HG03175 (cell line): ENCODE measurements around the gene PAQR5.
"Not testable (repeated sequence)": the region's sequence is repeated elsewhere in the genome, so short reads cannot be mapped to it uniquely, and the experiment has no call there.

ENCODE experiments used
- ATAC-seq: cut with Tn5 transposase; IDR thresholded peaks from one replicate; pipeline ENCODE4 v1.9.1; 2021; ENCODE audit warnings: mild to moderate bottlenecking, moderate library complexity; ENCODE audit not compliant: unreplicated experiment

Gene PAQR5

GRCh38 chr15:69292826-69293420, 5.8 kb upstream of the PAQR5 start:
- no peak for ATAC-seq

GRCh38 chr15:69293741-69294615, 4.7 kb upstream of the PAQR5 start:
- ATAC-seq = no peak

- no peak for ATAC-seq
Observed at GRCh38 chr15:69296606-69297005, 2.1 kb upstream of the PAQR5 start.

- ATAC-seq = no peak
Observed at GRCh38 chr15:69297642-69298353, 914 bp upstream of the PAQR5 start.

- ATAC-seq = no peak
Observed at GRCh38 chr15:69298354-69298696, 387 bp upstream of the PAQR5 start.

- no peak for ATAC-seq
Observed at GRCh38 chr15:69299451-69299886, 757 bp downstream of the PAQR5 start.

- no peak for ATAC-seq
Observed at GRCh38 chr15:69299943-69300588, 1.4 kb downstream of the PAQR5 start.

GRCh38 chr15:69301101-69301500, 2.4 kb downstream of the PAQR5 start:
- ATAC-seq = not testable (repeated sequence)

- not testable (repeated sequence) for ATAC-seq
Observed at GRCh38 chr15:69302087-69302486, 3.4 kb downstream of the PAQR5 start.

- no peak for ATAC-seq
Observed at GRCh38 chr15:69302929-69303328, 4.2 kb downstream of the PAQR5 start.

- no peak for ATAC-seq
Observed at GRCh38 chr15:69303337-69304181, 4.8 kb downstream of the PAQR5 start.

- ATAC-seq = no peak
Observed at GRCh38 chr15:69304182-69304545, 5.5 kb downstream of the PAQR5 start.

- ATAC-seq = no peak
Observed at GRCh38 chr15:69305204-69305931, 6.7 kb downstream of the PAQR5 start.

GRCh38 chr15:69305933-69306568, 7.3 kb downstream of the PAQR5 start:
- ATAC-seq = no peak

- no peak for ATAC-seq
Observed at GRCh38 chr15:69307939-69308338, 9.2 kb downstream of the PAQR5 start.

GRCh38 chr15:69308949-69309348, 10.2 kb downstream of the PAQR5 start:
- no peak for ATAC-seq

GRCh38 chr15:69311319-69311721, 12.6 kb downstream of the PAQR5 start:
- ATAC-seq = no peak

GRCh38 chr15:69313432-69314000, 14.8 kb downstream of the PAQR5 start:
- ATAC-seq = no peak

GRCh38 chr15:69314131-69314530, 15.4 kb downstream of the PAQR5 start:
- ATAC-seq = no peak
